HL-60 (cell line): ENCODE data around the gene LRRC19.

ENCODE experiments used
- DNase-seq, 2 experiments: peaks; one replicate each; pipeline ENCODE4 v3.0.0-alpha.2; 2010 to 2020; ENCODE audit warnings: low read depth in 1 of 2, low spot score in 1 of 2
- H3K27ac ChIP-seq: fragments of 250-450 bp; sonication (Bioruptor Pico); replicated peaks from 2 replicates; pipeline ENCODE4 v1.5.1; 2020; ENCODE audit warnings: mild to moderate bottlenecking, moderate library complexity
- H3K27me3 ChIP-seq: fragments of 250-450 bp; sonication (Bioruptor Pico); 2 replicates; pipeline ENCODE4 v1.5.1; 2021; ENCODE audit warnings: mild to moderate bottlenecking, moderate library complexity; ENCODE audit not compliant: insufficient read depth, poor library complexity, severe bottlenecking
- H3K4me3 ChIP-seq: replicated peaks from 2 replicates; pipeline ENCODE4 v1.5.1; 2011; ENCODE audit warnings: mild to moderate bottlenecking, control low read depth, low read length; ENCODE audit not compliant: insufficient read depth
- GABPA ChIP-seq: IDR thresholded peaks from 2 replicates; pipeline ENCODE4 v1.6.1; 2012; ENCODE audit warnings: low read depth
- POLR2AphosphoS5 ChIP-seq: IDR thresholded peaks from 2 replicates; pipeline ENCODE4 v1.6.1; 2012; ENCODE audit warnings: low read depth
- REST ChIP-seq: IDR thresholded peaks from 2 replicates; pipeline ENCODE4 v1.6.1; 2012; ENCODE audit warnings: low read depth; ENCODE audit not compliant: insufficient replicate concordance
- SPI1 ChIP-seq: IDR thresholded peaks from 2 replicates; pipeline ENCODE4 v1.6.1; 2012; ENCODE audit warnings: low read depth, mild to moderate bottlenecking, borderline replicate concordance
- long read RNA-seq: library from polyadenylated mRNA; unstranded; transcript quantifications from one replicate; pipeline ENCODE4 v2.0.0, GENCODE V29; 2020
- TF ChIP-seq, protein P1 (sequence below): IDR thresholded peaks from one replicate; pipeline ENCODE4 v1.5.1; 2011; ENCODE audit warnings: low read length, control low read depth, inconsistent platforms; ENCODE audit not compliant: insufficient read depth

The LRRC19 gene
- long read RNA-seq, result 0 reads

- Histone ChIP-seq H3K27ac (no peak within 1 kb of the TSS), H3K27me3 (no peaks in the 10 kb centered on the region), H3K4me3 (no peak within 1 kb of the TSS)
- DNase-seq, result no peak
- TF ChIP-seq REST (no peak), POLR2AphosphoS5 (no peak), SPI1 (no peak), GABPA (no peak)
- TF ChIP-seq, protein P1, sequence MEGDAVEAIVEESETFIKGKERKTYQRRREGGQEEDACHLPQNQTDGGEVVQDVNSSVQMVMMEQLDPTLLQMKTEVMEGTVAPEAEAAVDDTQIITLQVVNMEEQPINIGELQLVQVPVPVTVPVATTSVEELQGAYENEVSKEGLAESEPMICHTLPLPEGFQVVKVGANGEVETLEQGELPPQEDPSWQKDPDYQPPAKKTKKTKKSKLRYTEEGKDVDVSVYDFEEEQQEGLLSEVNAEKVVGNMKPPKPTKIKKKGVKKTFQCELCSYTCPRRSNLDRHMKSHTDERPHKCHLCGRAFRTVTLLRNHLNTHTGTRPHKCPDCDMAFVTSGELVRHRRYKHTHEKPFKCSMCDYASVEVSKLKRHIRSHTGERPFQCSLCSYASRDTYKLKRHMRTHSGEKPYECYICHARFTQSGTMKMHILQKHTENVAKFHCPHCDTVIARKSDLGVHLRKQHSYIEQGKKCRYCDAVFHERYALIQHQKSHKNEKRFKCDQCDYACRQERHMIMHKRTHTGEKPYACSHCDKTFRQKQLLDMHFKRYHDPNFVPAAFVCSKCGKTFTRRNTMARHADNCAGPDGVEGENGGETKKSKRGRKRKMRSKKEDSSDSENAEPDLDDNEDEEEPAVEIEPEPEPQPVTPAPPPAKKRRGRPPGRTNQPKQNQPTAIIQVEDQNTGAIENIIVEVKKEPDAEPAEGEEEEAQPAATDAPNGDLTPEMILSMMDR, result no peak
Observed at GRCh38 chr9:27005491-27005890, at the start of gene LRRC19. Gene LRRC19, minus strand, starts transcription at chr9:27005672. Its CDS starts 5,978 bp downstream, at chr9:26999694.

- no peaks in the 10 kb centered on the region for H3K27me3 ChIP-seq
- TF ChIP-seq POLR2AphosphoS5, result no peak
- TF ChIP-seq, protein P1, result no peak
- TF ChIP-seq REST, result no peak
- no peak for TF ChIP-seq GABPA
- no peak for TF ChIP-seq SPI1
- no peak overlapping the region for H3K27ac ChIP-seq
- H3K4me3 ChIP-seq, result no peak overlapping the region
- no peak for DNase-seq
Observed at GRCh38 chr9:27054841-27055240, 49.4 kb upstream of the LRRC19 start.

GRCh38 chr9:27054125-27054524 is 48.7 kb upstream of the LRRC19 start:
- DNase-seq, result no peak
- TF ChIP-seq GABPA, result no peak
- no peak for TF ChIP-seq POLR2AphosphoS5
- no peak for TF ChIP-seq REST
- no peak for TF ChIP-seq SPI1
- H3K4me3 ChIP-seq, result no peak overlapping the region

GRCh38 chr9:27053369-27054022 is 48.0 kb upstream of the LRRC19 start:
- H3K4me3 ChIP-seq, result no peak overlapping the region
- TF ChIP-seq SPI1 (no peak), GABPA (no peak), POLR2AphosphoS5 (no peak)
- TF ChIP-seq, protein P1, result no peak
- DNase-seq, result no peak
- H3K27ac ChIP-seq, result no peak overlapping the region
- no peaks in the 10 kb centered on the region for H3K27me3 ChIP-seq

More at GRCh38 chr9:27054125-27054524, 48.7 kb upstream of the LRRC19 start:
- no peak overlapping the region for H3K27ac ChIP-seq
- no peaks in the 10 kb centered on the region for H3K27me3 ChIP-seq
